Measurements from ENCODE around the gene UPK2. TPM values are rescaled to one million over a fixed set of nuclear protein-coding genes. Genes with fewer than 3 reads are reported as not detected.
"Not testable (repeated sequence)": the region's sequence is repeated elsewhere in the genome, so short reads cannot be mapped to it uniquely, and the experiment has no call there.

Gene UPK2
- total RNA-seq, 1 experiment from 2014 or later: not detected

DNA sequence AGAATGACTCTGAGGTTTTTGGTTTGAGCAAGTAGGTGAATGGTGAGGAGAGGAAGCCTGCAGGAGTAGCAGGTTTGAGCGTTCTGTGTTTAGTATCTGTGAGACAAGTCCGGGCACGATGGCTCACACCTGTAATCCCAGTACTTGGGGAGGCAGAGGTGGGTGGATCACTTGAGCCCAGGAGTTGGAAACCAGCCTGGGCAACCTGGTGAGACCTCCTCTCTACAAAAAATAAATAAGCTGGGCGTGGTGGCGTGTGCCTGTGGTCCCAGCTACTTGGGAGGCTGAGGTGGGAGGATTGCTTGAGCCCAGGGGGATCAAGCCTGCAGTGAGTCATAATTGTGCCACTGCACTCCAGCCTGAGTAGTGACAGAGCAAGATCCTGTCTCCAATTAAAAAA lies 32.2 kb downstream of the UPK2 start:
- no peak for DNase-seq (ENCODE audit: low spot score)

DNA sequence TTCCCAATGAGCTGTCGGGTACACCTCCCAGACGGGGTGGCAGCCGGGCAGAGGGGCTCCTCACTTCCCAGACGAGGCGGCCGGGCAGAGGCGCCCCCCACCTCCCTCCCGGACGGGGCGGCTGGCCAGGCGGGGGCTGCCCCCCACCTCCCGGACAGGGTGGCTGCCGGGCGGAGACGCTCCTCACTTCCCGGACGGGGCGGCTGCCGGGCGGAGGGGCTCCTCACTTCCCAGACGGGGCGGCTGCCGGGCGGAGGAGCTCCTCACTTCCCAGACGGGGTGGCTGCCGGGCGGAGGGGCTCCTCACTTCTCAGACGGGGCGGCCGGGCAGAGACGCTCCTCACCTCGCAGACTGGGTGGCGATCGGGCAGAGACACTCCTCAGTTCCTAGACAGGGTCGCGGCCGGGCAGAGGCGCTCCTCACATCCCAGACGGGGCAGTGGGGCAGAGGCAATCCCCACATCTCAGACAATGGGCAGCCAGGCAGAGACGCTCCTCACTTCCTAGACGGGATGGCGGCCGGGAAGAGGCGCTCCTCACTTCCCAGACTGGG lies 35.5 kb downstream of the UPK2 start:
- not testable (repeated sequence) for DNase-seq (ENCODE audit: low spot score)

DNA sequence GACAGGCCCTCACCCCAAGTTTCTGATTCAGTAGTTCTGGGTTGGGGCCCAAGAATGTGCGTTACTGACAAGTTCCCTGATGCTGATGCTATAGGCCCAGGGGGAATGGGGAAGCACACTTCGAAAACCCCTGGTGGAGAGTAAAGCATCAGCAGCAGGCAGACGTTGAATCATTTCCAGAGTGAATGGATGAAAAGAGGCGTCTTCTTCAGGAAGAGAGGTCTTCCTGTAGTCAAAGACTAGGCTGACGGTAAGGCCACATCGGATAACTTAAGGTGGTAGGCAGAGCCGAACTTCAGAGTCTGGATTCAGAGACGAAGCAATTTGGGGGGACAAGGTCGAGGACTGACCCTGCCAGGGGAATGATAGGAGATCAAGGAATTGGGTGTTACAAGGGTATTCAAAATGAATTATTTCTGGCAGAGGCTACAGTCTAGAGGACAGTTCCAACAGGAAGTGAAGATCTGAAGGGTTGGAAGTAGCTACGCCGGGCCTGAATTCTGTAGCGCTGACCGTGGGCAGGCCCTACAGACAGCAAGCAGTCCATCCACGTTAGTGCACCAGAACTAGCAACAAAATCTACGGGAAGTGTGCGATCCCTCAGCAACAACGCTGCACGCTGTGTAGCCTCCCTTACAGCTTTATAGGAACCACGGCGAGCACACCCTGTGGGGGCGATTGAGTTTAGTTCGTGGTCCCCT lies 41.0 kb downstream of the UPK2 start:
- DNase-seq (ENCODE audit: low spot score): peak; percentile 13

DNA sequence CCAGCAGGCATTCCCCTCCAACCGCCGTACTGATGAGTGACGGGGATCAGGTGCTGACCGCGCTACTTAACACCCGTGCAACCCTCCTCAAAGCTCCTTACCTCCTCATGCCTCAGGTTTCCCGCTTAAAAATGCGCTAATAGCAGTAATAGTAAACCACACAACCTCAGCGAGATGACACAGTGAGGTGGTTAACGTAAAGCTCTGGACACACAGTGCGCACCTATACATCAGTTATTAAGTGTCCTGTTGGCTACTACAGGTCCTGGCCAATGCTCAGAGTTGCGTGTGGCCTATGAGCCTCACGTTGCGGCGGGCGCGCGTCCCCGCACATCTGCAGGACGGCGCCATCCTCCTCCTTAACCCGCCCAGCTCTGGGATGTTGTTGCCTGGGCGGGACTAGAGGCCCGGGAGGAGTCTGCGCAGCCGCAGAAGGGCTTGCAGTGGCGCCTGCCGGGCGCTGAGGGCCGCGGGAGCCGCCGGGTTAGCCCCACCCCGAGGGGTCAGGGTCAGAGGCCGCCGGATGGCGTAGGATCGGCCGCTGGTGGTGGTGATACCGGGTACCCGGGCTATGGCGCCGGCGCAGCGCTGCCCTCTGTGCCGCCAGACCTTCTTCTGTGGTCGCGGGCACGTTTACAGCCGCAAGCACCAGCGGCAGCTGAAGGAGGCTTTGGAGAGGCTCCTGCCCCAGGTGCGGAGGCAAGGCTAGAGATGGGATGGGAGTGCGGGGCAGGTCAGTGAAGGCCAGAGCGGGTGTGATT lies 41.7 kb downstream of the UPK2 start, which contains the start of gene CENATAC:
TSS of gene CENATAC (plus strand) at position 512 of the 761 bp plus-strand sequence. CDS start at position 572, 60 bp downstream.
- peak; percentile 96 for DNase-seq (ENCODE audit: low spot score)

DNA sequence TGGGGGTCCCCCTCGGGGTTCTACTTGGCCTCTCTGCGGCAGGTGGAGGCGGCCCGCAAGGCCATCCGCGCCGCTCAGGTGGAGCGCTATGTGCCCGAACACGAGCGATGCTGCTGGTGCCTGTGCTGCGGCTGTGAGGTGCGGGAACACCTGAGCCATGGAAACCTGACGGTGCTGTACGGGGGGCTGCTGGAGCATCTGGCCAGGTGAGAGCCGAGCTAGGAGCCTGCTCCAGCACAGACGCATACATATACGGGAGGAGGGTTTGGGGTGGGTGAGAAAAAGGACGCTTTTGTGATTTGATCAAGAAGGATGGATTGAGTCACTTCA lies 42.3 kb downstream of the UPK2 start:
- DNase-seq (ENCODE audit: low spot score): no peak

DNA sequence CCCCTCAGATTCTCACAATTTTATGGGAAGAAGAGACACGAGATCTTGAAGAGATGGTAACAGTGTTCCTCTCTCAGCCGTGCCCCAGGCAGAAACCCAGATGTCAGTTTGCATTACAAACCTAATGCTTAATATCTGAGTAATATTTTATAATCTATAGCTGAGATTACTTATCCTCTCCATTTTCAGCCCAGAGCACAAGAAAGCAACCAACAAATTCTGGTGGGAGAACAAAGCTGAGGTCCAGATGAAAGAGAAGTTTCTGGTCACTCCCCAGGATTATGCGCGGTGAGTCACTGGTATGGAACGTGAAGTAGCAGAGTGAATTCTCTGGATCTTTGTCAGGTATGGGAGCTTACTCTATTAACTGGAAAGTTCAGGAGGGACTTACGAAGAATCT lies 42.7 kb downstream of the UPK2 start:
- peak; percentile 82 for DNase-seq (ENCODE audit: low spot score)

DNA sequence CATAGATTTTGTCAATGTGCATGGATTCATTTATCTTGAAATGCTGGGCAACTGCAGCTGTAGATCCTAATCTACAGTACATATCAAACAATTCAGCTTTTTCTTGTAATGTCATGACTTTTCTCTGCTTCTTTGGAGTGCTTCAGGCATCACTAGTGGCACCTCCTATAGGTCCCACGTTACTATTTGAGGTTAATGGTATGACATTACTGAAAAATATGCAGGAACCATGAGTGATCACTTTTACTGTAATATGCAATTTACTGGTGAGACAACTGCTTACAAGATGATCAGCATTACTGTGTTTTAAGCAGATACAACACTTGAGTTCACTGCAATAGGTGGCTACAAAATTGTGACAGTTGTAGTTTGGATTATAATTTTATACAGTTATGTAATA lies 44.8 kb downstream of the UPK2 start:
- no peak for DNase-seq (ENCODE audit: low spot score)

DNA sequence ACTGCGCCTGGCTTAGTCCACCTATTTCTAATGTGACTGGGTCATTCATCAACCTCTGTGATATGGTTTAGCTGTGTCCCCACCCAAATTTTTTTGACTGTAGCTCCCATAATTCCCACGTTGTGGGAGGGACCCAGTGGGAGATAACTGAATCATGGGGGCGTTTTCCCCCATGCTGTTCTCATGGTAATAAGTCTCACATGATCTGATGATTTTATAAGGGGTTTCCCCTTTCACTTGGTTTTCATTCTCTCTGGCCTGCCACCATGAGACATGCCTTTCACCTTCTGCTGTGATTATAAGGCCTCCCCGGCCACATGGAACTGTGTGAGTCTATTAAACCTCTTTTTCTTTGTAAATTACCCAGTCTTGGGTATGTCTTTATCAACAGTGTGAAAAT lies 50.6 kb downstream of the UPK2 start:
- DNase-seq (ENCODE audit: low spot score): no peak

Small RNA genes lying within 50 kb of the gene (small RNA-seq; reads per million reads assigned to genes)
- gene AP003392.2 (not detected), gene MIR4492 (not detected), gene RF00017 (not detected), gene RF00019 (not detected), gene RN7SL688P (not detected)

Other genes starting within 250 kb of the UPK2 start
- 26.3 and 30.5 TPM in 2 replicates for gene DDX6, start 165.1 kb upstream of the UPK2 start, total RNA-seq (2014; rRNA removed; shearing (Covaris generic))
- gene CXCR5, start 72.4 kb upstream of the UPK2 start, total RNA-seq (2014; rRNA removed; shearing (Covaris generic)): not detected in 2 replicates
- 77.9 and 94.4 TPM in 2 replicates for gene BCL9L, start 30.4 kb upstream of the UPK2 start, total RNA-seq (2014; rRNA removed; shearing (Covaris generic))
- not detected in 2 replicates for gene FOXR1, start 15.5 kb downstream of the UPK2 start, total RNA-seq (2014; rRNA removed; shearing (Covaris generic))
- 40.3 and 40.9 TPM in 2 replicates for gene CENATAC, start 41.8 kb downstream of the UPK2 start, total RNA-seq (2014; rRNA removed; shearing (Covaris generic))
- gene RPS25, start 62.0 kb downstream of the UPK2 start, total RNA-seq (2014; rRNA removed; shearing (Covaris generic)): 404 and 493 TPM in 2 replicates
- 60.5 and 75.0 TPM in 2 replicates for gene TRAPPC4, start 62.5 kb downstream of the UPK2 start, total RNA-seq (2014; rRNA removed; shearing (Covaris generic))
- gene SLC37A4, start 74.6 kb downstream of the UPK2 start, total RNA-seq (2014; rRNA removed; shearing (Covaris generic)): 41.3 and 45.0 TPM in 2 replicates
- gene HYOU1, start 100.9 kb downstream of the UPK2 start, total RNA-seq (2014; rRNA removed; shearing (Covaris generic)): 161 TPM in 2 replicates
- 32.6 and 47.8 TPM in 2 replicates for gene VPS11, start 111.5 kb downstream of the UPK2 start, total RNA-seq (2014; rRNA removed; shearing (Covaris generic))
- gene HMBS, start 128.6 kb downstream of the UPK2 start, total RNA-seq (2014; rRNA removed; shearing (Covaris generic)): 21.9 and 25.1 TPM in 2 replicates
- 67.2 and 93.2 TPM in 2 replicates for gene DPAGT1, start 145.6 kb downstream of the UPK2 start, total RNA-seq (2014; rRNA removed; shearing (Covaris generic))
- gene C2CD2L, start 151.0 kb downstream of the UPK2 start, total RNA-seq (2014; rRNA removed; shearing (Covaris generic)): 31.9 and 40.4 TPM in 2 replicates
- 15.5 and 16.9 TPM in 2 replicates for gene HINFP, start 165.3 kb downstream of the UPK2 start, total RNA-seq (2014; rRNA removed; shearing (Covaris generic))
- gene ABCG4, start 192.8 kb downstream of the UPK2 start, total RNA-seq (2014; rRNA removed; shearing (Covaris generic)): not detected in 2 replicates
- gene NLRX1, start 212.4 kb downstream of the UPK2 start, total RNA-seq (2014; rRNA removed; shearing (Covaris generic)): 13.1 and 21.1 TPM in 2 replicates
- 1.8 TPM in 2 replicates for gene NHERF4, start 229.2 kb downstream of the UPK2 start, total RNA-seq (2014; rRNA removed; shearing (Covaris generic))

All from HT-29 (cell line).